HL-60/S4 treated with phorbol 12-myristate 13-acetate at 8.2 ng/mL for 4 days and 3 days (cell line): Measurements from ENCODE around the gene ANTXR1.

Source experiments
- in situ Hi-C: fragments of 300-500 bp; cut with MboI; formaldehyde crosslinking; loops from 2 replicates; pipeline ENCODE4 v1.15.0; 2022; ENCODE audit warnings: low sequenced_read_pairs

The ANTXR1 gene

DNA sequence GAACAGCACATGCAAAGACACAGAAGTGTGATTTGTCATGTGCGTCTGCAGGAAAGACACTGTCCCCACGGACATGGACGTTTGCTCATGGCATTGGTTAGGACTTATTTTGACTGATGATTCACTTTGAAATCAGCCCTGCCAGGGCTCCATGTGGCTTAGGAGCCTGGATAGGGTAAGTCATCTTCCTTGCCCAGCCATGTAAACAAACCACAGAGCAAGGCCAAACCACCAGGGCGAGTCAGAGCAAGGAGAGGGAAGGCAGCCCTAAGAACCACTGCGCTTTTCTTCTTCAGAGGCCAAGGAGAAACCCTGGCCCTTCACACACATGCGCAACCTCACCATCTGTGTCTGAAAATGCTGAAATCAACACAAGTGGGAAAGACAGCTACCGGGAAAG lies 285.3 kb downstream of the ANTXR1 start:
- in situ Hi-C loops: no loop called here

DNA sequence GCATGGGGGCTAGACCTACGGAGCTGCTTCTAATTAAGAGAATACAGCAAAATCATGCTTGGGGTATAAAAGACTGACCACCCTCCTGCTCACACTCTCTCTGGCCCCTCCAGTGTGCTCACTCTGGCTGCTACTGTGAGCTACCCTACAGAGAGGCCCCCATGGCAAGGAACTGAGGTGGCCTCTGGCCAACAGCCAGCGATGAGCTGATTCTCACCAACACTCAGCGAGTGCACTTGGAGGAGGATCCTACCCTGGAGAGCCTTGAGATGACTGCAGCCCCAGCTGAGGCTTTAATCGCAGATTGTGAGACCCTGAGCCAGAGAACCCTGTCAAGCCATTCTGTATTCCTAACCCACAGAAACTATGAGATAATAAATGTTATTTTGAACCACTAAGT lies 285.9 kb downstream of the ANTXR1 start:
- in situ Hi-C loops: no loop called here
